H1 (cell line): ENCODE results near the gene PREX1. TPM values are rescaled to one million over a fixed set of nuclear protein-coding genes. Genes with fewer than 3 reads are reported as not detected.

ENCODE experiments used
- CTCF ChIA-PET: fragments of 300-600 bp; sonication (Branson Sonifier 250); formaldehyde crosslinking; loops from one replicate; lab custom pipeline; 2021; ENCODE audit not compliant: partially characterized antibody; lab: Charles Lee
- POLR2A ChIA-PET: fragments of 300-600 bp; sonication (Branson Sonifier 250); formaldehyde crosslinking; loops from one replicate; lab custom pipeline; 2021; ENCODE audit warnings: inconsistent platforms; ENCODE audit not compliant: partially characterized antibody; lab: Charles Lee
- DNase-seq, 2 experiments: peaks; one replicate each; pipeline versions ENCODE4 v3.0.0 to v3.0.0-alpha.2; 2010 to 2022; ENCODE audit warnings: low spot score in 2 of 2, low read depth in 1 of 2, mixed read lengths in 1 of 2
- FAIRE-seq: peaks from 2 replicates; lab custom pipeline; 2011; peaks lifted over from hg19 to GRCh38; lab: Jason Lieb, UNC
- H2AFZ ChIP-seq: 2 replicates; pipeline ENCODE4 v1.8.1; 2012; ENCODE audit warnings: low read length, inconsistent platforms
- H2AK5ac ChIP-seq: 2 replicates; pipeline ENCODE4 v1.6.1; 2013; ENCODE audit warnings: low read depth, low read length
- H2BK120ac ChIP-seq: replicated peaks from 2 replicates; pipeline ENCODE3; 2013; ENCODE audit warnings: low read depth, low read length, inconsistent platforms
- H2BK12ac ChIP-seq: 2 replicates; pipeline ENCODE4 v1.6.1; 2013; ENCODE audit warnings: low read depth, low read length
- H2BK15ac ChIP-seq: 2 replicates; pipeline ENCODE4 v1.6.1; 2013; ENCODE audit warnings: low read length
- H2BK20ac ChIP-seq: 2 replicates; pipeline ENCODE4 v1.6.1; 2013; ENCODE audit warnings: low read length
- H2BK5ac ChIP-seq: 2 replicates; pipeline ENCODE4 v1.6.1; 2013; ENCODE audit warnings: low read depth, low read length
- H3K14ac ChIP-seq: 2 replicates; pipeline ENCODE4 v1.6.1; 2013; ENCODE audit warnings: inconsistent platforms; ENCODE audit not compliant: insufficient read length
- H3K18ac ChIP-seq: 2 replicates; pipeline ENCODE4 v1.6.1; 2013; ENCODE audit warnings: low read length; ENCODE audit errors: extremely low read depth
- H3K23ac ChIP-seq: 2 replicates; pipeline ENCODE4 v1.6.1; 2013; ENCODE audit warnings: inconsistent platforms; ENCODE audit not compliant: insufficient read length
- H3K23me2 ChIP-seq: 2 replicates; pipeline ENCODE4 v1.6.1; 2013; ENCODE audit warnings: low read depth, low read length
- H3K27ac ChIP-seq: 2 replicates; pipeline ENCODE4 v1.6.1; 2011; ENCODE audit warnings: low read depth, low read length, inconsistent platforms
- H3K27me3 ChIP-seq, 4 experiments: replicated peaks in 1 of 4; 1 replicate in 1 of 4; 2 replicates in 3 of 4; pipeline versions ENCODE4 v1.6.1 to v1.8.1; 2011 to 2013; ENCODE audit warnings: low read length in 3 of 4, mild to moderate bottlenecking in 3 of 4, inconsistent platforms in 2 of 4, mixed read lengths in 2 of 4, moderate library complexity in 1 of 4; ENCODE audit not compliant: control insufficient read depth in 3 of 4, insufficient read depth in 3 of 4; ENCODE audit errors: extremely low read depth in 1 of 4
- H3K36me3 ChIP-seq, 4 experiments: 2 replicates each; pipeline versions ENCODE4 v1.6.1 to v1.8.1; 2011 to 2013; ENCODE audit warnings: mild to moderate bottlenecking in 4 of 4, low read length in 3 of 4, moderate library complexity in 2 of 4, control low read depth in 1 of 4, inconsistent platforms in 1 of 4; ENCODE audit not compliant: insufficient read depth in 4 of 4, control insufficient read depth in 2 of 4
- H3K4ac ChIP-seq: replicated peaks from 2 replicates; pipeline ENCODE3; 2013; ENCODE audit warnings: low read length, low read depth, mixed read lengths, inconsistent platforms; ENCODE audit not compliant: insufficient read length
- H3K4me1 ChIP-seq, 4 experiments: replicated peaks in 1 of 4; 1 replicate in 1 of 4; 2 replicates in 3 of 4; pipeline versions ENCODE4 v1.6.1 to v1.8.1; 2011 to 2013; ENCODE audit warnings: low read length in 3 of 4, inconsistent platforms in 2 of 4, mixed read lengths in 1 of 4; ENCODE audit not compliant: insufficient read depth in 4 of 4, control insufficient read depth in 3 of 4
- H3K4me2 ChIP-seq, 2 experiments: 2 replicates each; pipeline versions ENCODE4 v1.6.1 to v1.8.1; 2011 to 2013; ENCODE audit warnings: low read depth in 2 of 2, low read length in 2 of 2, control low read depth in 1 of 2, inconsistent platforms in 1 of 2, mild to moderate bottlenecking in 1 of 2; ENCODE audit not compliant: insufficient read depth in 1 of 2
- H3K4me3 ChIP-seq, 4 experiments: fragments of 200-600, 300-600 bp in 1 of 4; sonication (generic), shearing (Covaris generic), sonication (Bioruptor Twin) in 1 of 4; 2 replicates each; pipeline versions ENCODE4 v1.5.1 to v1.8.1; 2011 to 2016; ENCODE audit warnings: low read length in 4 of 4, low read depth in 3 of 4, control low read depth in 2 of 4, inconsistent platforms in 2 of 4, mild to moderate bottlenecking in 2 of 4, mixed read lengths in 1 of 4, moderate library complexity in 1 of 4; ENCODE audit not compliant: insufficient read depth in 2 of 4; ENCODE audit errors: extremely low read depth in 1 of 4
- H3K56ac ChIP-seq: replicated peaks from 2 replicates; pipeline ENCODE3; 2013; ENCODE audit warnings: low read depth, mild to moderate bottlenecking, mixed read lengths, low read length, inconsistent platforms; ENCODE audit not compliant: insufficient read length
- H3K79me1 ChIP-seq: 2 replicates; pipeline ENCODE4 v1.6.1; 2013; ENCODE audit warnings: low read depth, low read length, control low read depth
- H3K79me2 ChIP-seq, 2 experiments: 2 replicates each; pipeline versions ENCODE4 v1.6.1 to v1.8.1; 2012 to 2013; ENCODE audit warnings: low read length in 2 of 2, mild to moderate bottlenecking in 2 of 2, inconsistent platforms in 1 of 2; ENCODE audit not compliant: insufficient read depth in 2 of 2, control insufficient read depth in 1 of 2
- H3K9ac ChIP-seq, 4 experiments: replicated peaks in 1 of 4; 1 replicate in 1 of 4; 2 replicates in 3 of 4; pipeline versions ENCODE4 v1.6.1 to v1.8.1; 2011 to 2013; ENCODE audit warnings: low read depth in 3 of 4, low read length in 3 of 4, control low read depth in 2 of 4, mild to moderate bottlenecking in 2 of 4, moderate library complexity in 2 of 4, inconsistent platforms in 1 of 4; ENCODE audit errors: extremely low read depth in 1 of 4
- H3K9me3 ChIP-seq, 2 experiments: 2 replicates each; pipeline versions ENCODE4 v1.6.1 to v1.8.1; 2012 to 2013; ENCODE audit warnings: mild to moderate bottlenecking in 2 of 2, moderate library complexity in 2 of 2, control low read depth in 1 of 2, inconsistent platforms in 1 of 2, low read depth in 1 of 2, low read length in 1 of 2, mixed read lengths in 1 of 2; ENCODE audit not compliant: insufficient read depth in 2 of 2
- H4K20me1 ChIP-seq, 2 experiments: replicated peaks in 1 of 2; 2 replicates each; pipeline versions ENCODE3 to v1.8.1; 2011 to 2013; ENCODE audit warnings: inconsistent platforms in 2 of 2, low read length in 2 of 2, mild to moderate bottlenecking in 1 of 2; ENCODE audit not compliant: insufficient read depth in 2 of 2, control insufficient read depth in 1 of 2
- H4K5ac ChIP-seq: 2 replicates; pipeline ENCODE4 v1.6.1; 2013; ENCODE audit warnings: low read length, low read depth, mixed read lengths, inconsistent platforms; ENCODE audit not compliant: insufficient read length
- H4K8ac ChIP-seq: 2 replicates; pipeline ENCODE4 v1.8.0; 2013; ENCODE audit warnings: mild to moderate bottlenecking, moderate library complexity, low read length, inconsistent platforms; ENCODE audit not compliant: insufficient read depth; ENCODE audit errors: extremely low read depth
- H4K91ac ChIP-seq: replicated peaks from 2 replicates; pipeline ENCODE3; 2013; ENCODE audit warnings: low read length, mixed read lengths, inconsistent platforms; ENCODE audit not compliant: insufficient read length
- GABPA ChIP-seq: IDR thresholded peaks from 2 replicates; pipeline ENCODE4 v1.6.1; 2011; ENCODE audit warnings: mild to moderate bottlenecking, low read length, moderate library complexity, borderline replicate concordance; ENCODE audit not compliant: insufficient read depth
- WGBS, 2 experiments: shearing (Covaris generic) in 1 of 2; methylation state at CpG; one replicate each; pipeline versions ENCODE4 v1.1.6 to v1.1.7; 2013 to 2015; ENCODE audit warnings: low lambda C conversion rate in 2 of 2, mixed read lengths in 2 of 2, inconsistent platforms in 1 of 2, low coverage in 1 of 2, missing lambda C conversion rate in 1 of 2; ENCODE audit not compliant: insufficient replicate concordance in 2 of 2, insufficient coverage in 1 of 2, insufficient read length in 1 of 2; ENCODE audit errors: extremely low coverage in 1 of 2, missing lambda C conversion rate in 1 of 2; 5-methylcytosine and 5-hydroxymethylcytosine counted together
- polyA plus RNA-seq, 7 experiments: library from polyadenylated mRNA; depleted of rRNA in 3 of 7; stranded (reverse) in 5 of 7; unstranded in 2 of 7; fragments of >200 nt in 5 of 7; fragments of 200-250 nt in 2 of 7; gene quantifications; 1 replicate in 5 of 7; 2 replicates in 1 of 7; 4 replicates in 1 of 7; pipeline versions ENCODE4 v1.2.1 to v1.2.3, GENCODE V29; 2011 to 2013; ENCODE audit warnings: missing spikeins in 2 of 7, mixed read lengths in 2 of 7
- total RNA-seq: library from RNA; stranded (reverse); fragmentation: NEBNext Ultra II Directional; extraction: Animal tissue kit (Norgen Biotek cat#: 25700); gene quantifications from 2 replicates; pipeline ENCODE4 v1.2.1, GENCODE V29; 2021

Gene PREX1
- total and polyA plus RNA-seq, 2 of the 8 experiments (the other 6 are each of a cell fraction or from before 2014, with no cell fraction given): 10.7 to 12.8 TPM

DNA sequence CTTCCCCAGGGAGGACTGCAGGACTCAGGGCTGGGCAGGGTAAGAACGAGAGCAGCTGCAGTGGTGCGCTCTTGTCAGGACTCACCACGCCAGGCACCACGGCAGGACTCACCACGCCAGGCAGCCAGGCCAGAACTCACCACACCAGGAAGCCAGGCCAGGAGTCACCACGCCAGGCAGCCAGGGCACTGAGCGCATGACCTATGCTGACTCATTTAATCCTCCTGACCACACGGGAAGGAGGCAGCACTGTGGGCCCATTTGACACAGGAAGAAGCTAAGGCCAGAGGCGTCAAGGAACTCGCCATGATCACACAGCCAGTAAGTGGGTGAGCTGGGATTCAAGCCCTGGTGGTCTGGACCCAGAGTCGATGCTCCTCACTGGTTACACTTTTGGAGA is 189.3 kb downstream of the PREX1 start:
- Histone ChIP-seq H3K79me1 (no peaks in the 10 kb centered on the region), H2BK20ac (no peak overlapping the region), H3K56ac (no peak overlapping the region), H3K14ac (no peak overlapping the region), H2BK12ac (no peak overlapping the region), H4K8ac (no peak overlapping the region), H3K27me3 (no peaks in the 10 kb centered on the region), H4K91ac (no peak overlapping the region), H2BK120ac (no peak overlapping the region), H3K4me1 (no peaks in the 10 kb centered on the region; a peak in 2 of 7 replicates), H3K4me2 (no peak overlapping the region), H2BK5ac (no peak overlapping the region), H3K4me3 (no peak overlapping the region), H2AFZ (no peak overlapping the region), H3K23ac (no peak overlapping the region), H3K36me3 (no peaks in the 10 kb centered on the region), H3K9ac (no peak overlapping the region), H4K20me1 (peaks cover 0 to 6% of the 10 kb centered on the region in 2 experiments), H3K9me3 (no peaks in the 10 kb centered on the region), H3K23me2 (peaks cover 8% of the 10 kb centered on the region), H2BK15ac (no peak overlapping the region), H2AK5ac (no peak overlapping the region), H3K18ac (no peak overlapping the region), H3K4ac (no peak overlapping the region), H3K27ac (no peak overlapping the region; the same call in 1 of the 2 replicates), H3K79me2 (no peaks in the 10 kb centered on the region), H4K5ac (no peak overlapping the region)
- ChIA-PET POLR2A (no interaction called here), CTCF (interaction anchor here (0.6 to 1.4 kb wide), 3 partner anchors 18 to 259 kb away, joined by 3 to 10 read pairs (median 3); no protein-coding TSS in a partner anchor)
- WGBS, 2 experiments: 87% methylated on average over 11 of the region's 11 CpGs; no CpG with 5 or more reads in 1 of the 2 experiments
- no peak for FAIRE-seq
- TF ChIP-seq GABPA: no peak
- DNase-seq: no peak
